NCI-H345 (cell line): ENCODE measurements around the gene SPATC1L.

Experiments
- DNase-seq: peaks from one replicate; lab custom pipeline; 2025; lab: John Stamatoyannopoulos, UW

The SPATC1L gene

GRCh38 chr21:46161633-46162592, 22.3 kb downstream of the SPATC1L start:
- DNase-seq: no peak

GRCh38 chr21:46160907-46161632, 23.2 kb downstream of the SPATC1L start:
- DNase-seq: no peak

GRCh38 chr21:46160657-46160906, 23.7 kb downstream of the SPATC1L start:
- DNase-seq: no peak

- no peak for DNase-seq
Measured at GRCh38 chr21:46159841-46160656, 24.2 kb downstream of the SPATC1L start.

GRCh38 chr21:46159390-46159789, 24.9 kb downstream of the SPATC1L start:
- DNase-seq: no peak

- no peak for DNase-seq
Measured at GRCh38 chr21:46158666-46159300, 25.5 kb downstream of the SPATC1L start.

GRCh38 chr21:46157987-46158451, 26.2 kb downstream of the SPATC1L start:
- no peak for DNase-seq

- DNase-seq: no peak
Measured at GRCh38 chr21:46157396-46157986, 26.8 kb downstream of the SPATC1L start.

- no peak for DNase-seq
Measured at GRCh38 chr21:46156678-46157077, 27.6 kb downstream of the SPATC1L start.

- DNase-seq: no peak
Measured at GRCh38 chr21:46156378-46156645, 27.9 kb downstream of the SPATC1L start.

- no peak for DNase-seq
Measured at GRCh38 chr21:46155514-46156377, 28.5 kb downstream of the SPATC1L start, which contains the start of gene FTCD. FTCD (minus strand) TSS chr21:46155579; CDS start chr21:46155523, 56 bp downstream.

- no peak for DNase-seq
Measured at GRCh38 chr21:46154955-46155513, 29.2 kb downstream of the SPATC1L start.

- no peak for DNase-seq
Measured at GRCh38 chr21:46154155-46154954, 29.9 kb downstream of the SPATC1L start.

- peak; percentile 54 for DNase-seq
Measured at GRCh38 chr21:46153247-46154154, 30.8 kb downstream of the SPATC1L start.

- DNase-seq: no peak
Measured at GRCh38 chr21:46152927-46153246, 31.4 kb downstream of the SPATC1L start.

- no peak for DNase-seq
Measured at GRCh38 chr21:46151989-46152926, 32.0 kb downstream of the SPATC1L start.

GRCh38 chr21:46151261-46151988, 32.8 kb downstream of the SPATC1L start:
- no peak for DNase-seq
